GM12801 (cell line): ENCODE data around the gene WDPCP.

ENCODE experiments used
- CTCF ChIP-seq: IDR thresholded peaks from one replicate; pipeline ENCODE4 v1.5.1; 2011; ENCODE audit warnings: control low read depth; ENCODE audit not compliant: insufficient read length; ENCODE audit errors: extremely low read depth

WDPCP gene

GRCh38 chr2:63122921-63123320 lies 465.4 kb downstream of the WDPCP start:
- TF ChIP-seq CTCF: no peak

DNA sequence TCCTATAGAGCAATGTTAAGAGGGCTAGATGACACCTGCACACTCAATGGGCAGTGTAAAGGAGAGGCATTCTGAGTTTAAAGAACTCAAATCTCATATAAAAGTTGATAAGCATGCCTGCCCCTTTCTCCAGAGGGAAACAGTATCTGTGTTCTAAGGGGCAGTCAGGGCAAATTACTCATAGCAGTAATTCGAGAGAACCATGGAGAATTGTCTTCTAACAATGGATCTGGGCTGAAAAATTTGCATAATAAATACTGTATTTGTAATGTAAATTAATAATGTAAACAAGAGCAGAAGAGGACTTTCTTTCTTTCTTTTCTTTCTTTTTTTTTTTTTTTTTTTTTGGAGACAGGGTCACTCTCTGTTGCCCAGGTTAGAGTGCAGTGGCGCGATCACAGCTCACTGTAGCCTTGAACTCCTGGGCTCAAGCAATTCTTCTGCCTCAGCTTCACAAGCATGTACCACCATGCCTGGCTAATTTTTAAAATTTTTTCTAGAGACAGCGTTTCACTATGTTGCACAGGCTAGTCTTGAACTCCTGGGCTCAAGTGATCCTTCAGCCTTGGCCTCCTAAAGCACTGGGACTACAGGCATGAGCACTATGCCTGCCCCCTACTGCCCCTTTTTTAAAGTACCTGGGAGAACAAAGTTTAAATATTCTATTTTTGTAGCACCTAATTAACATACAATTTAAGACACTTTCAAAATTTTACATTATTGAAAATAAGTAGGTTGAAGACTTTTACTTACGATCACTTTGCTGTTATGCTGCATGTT lies 467.0 kb downstream of the WDPCP start:
- TF ChIP-seq CTCF: no peak

- TF ChIP-seq CTCF: no peak
Observed at GRCh38 chr2:63118821-63119220, 469.5 kb downstream of the WDPCP start.

DNA sequence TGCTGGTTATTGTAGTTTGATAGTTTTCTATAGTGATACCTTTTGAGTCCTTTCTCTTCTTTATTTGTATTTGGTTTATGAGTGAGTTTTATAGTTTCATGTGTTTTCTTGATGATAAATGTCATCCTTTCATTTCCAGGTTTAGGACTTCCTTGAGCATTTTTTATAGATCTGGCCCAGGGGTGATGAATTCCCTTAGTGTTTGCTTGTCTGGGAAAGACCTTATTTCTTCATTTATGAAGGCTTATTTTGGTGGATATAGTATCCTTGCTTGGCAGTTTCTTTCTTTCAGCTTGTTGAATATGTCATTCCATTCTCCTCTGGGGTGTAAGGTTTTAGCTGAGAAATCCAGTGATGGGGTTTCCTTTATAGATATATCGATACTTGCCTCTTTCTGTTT lies 483.8 kb downstream of the WDPCP start:
- no peak for TF ChIP-seq CTCF

- no peak for TF ChIP-seq CTCF
Observed at GRCh38 chr2:63101954-63102353, 486.3 kb downstream of the WDPCP start.

DNA sequence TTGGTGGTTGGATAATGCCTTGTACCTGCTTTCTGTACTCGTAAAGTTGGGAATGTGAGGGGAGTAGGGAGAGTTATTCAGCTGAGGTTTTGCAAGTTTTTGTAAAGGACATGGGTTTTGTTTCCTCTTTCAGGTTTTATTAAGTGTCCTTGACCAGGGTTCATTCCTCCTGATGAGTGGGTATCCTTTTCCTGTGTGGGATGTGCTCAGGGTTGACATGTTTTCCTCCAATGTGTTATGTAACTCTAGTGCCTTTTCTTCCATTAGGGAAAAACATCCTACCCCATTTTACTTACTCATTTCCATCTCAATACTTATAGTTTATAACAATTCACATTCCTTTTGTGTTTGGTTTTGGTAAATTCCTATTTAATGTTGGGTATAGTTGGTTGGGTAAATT lies 489.2 kb downstream of the WDPCP start:
- TF ChIP-seq CTCF: no peak

GRCh38 chr2:63096491-63096890 lies 491.8 kb downstream of the WDPCP start:
- TF ChIP-seq CTCF: no peak
